GM23338 (cell line): ENCODE results near the gene GJE1. TPM values are rescaled to one million over a fixed set of nuclear protein-coding genes. Genes with fewer than 3 reads are reported as not detected.

Experiments
- ATAC-seq: fragments of 200-7000 bp; cut with Tn5 transposase; 3 replicates; pipeline ENCODE4 v1.9.1; 2020
- DNase-seq: peaks from one replicate; pipeline ENCODE4 v3.0.0-alpha.2; 2015; ENCODE audit warnings: low spot score
- H2AFZ ChIP-seq: fragments of 200-600 bp; sonication (generic); 2 replicates; pipeline ENCODE4 v1.8.0; 2016; ENCODE audit warnings: antibody characterized with exemption, mild to moderate bottlenecking, moderate library complexity
- H3F3A ChIP-seq: fragments of 200-600 bp; sonication (generic); replicated peaks from 2 replicates; pipeline ENCODE4 v1.8.0; 2017; ENCODE audit warnings: antibody characterized with exemption, mixed run types, low read depth
- H3K27ac ChIP-seq: fragments of 200-600 bp; sonication (generic); 2 replicates; pipeline ENCODE4 v1.6.1; 2016; ENCODE audit warnings: low read depth
- H3K27me3 ChIP-seq: fragments of 200-600 bp; sonication (generic); 2 replicates; pipeline ENCODE4 v1.8.0; 2016; ENCODE audit warnings: mild to moderate bottlenecking, mixed run types, moderate library complexity; ENCODE audit not compliant: insufficient read depth
- H3K36me3 ChIP-seq: fragments of 200-600 bp; sonication (generic); 2 replicates; pipeline ENCODE4 v1.8.0; 2016; ENCODE audit warnings: mild to moderate bottlenecking; ENCODE audit not compliant: insufficient read depth
- H3K4me1 ChIP-seq: fragments of 200-600 bp; sonication (generic); 2 replicates; pipeline ENCODE4 v1.8.0; 2016; ENCODE audit warnings: mild to moderate bottlenecking, moderate library complexity; ENCODE audit not compliant: insufficient read depth
- H3K4me2 ChIP-seq: fragments of 200-600 bp; sonication (generic); 2 replicates; pipeline ENCODE4 v1.7.1; 2017; ENCODE audit warnings: mixed run types
- H3K4me3 ChIP-seq: fragments of 200-600 bp; sonication (generic); 2 replicates; pipeline ENCODE4 v1.6.1; 2016; ENCODE audit warnings: mixed run types
- H3K79me2 ChIP-seq: fragments of 200-600 bp; sonication (generic); replicated peaks from 2 replicates; pipeline ENCODE4 v1.8.0; 2017; ENCODE audit warnings: mild to moderate bottlenecking; ENCODE audit not compliant: insufficient read depth
- H3K9me2 ChIP-seq: fragments of 200-600 bp; sonication (generic); 2 replicates; pipeline ENCODE4 v1.8.0; 2017; ENCODE audit not compliant: insufficient read depth
- H4K20me1 ChIP-seq: fragments of 200-600 bp; sonication (generic); replicated peaks from 2 replicates; pipeline ENCODE4 v1.8.0; 2017; ENCODE audit warnings: mild to moderate bottlenecking; ENCODE audit not compliant: insufficient read depth
- H3K27ac Mint-ChIP-seq: 2 replicates; pipeline ENCODE4 v1.8.0; 2020; ENCODE audit warnings: inconsistent platforms, mild to moderate bottlenecking, moderate library complexity, mixed read lengths
- H3K27me3 Mint-ChIP-seq: 3 replicates; pipeline ENCODE4 v1.8.0; 2022; ENCODE audit warnings: low read depth, mild to moderate bottlenecking, moderate library complexity, mixed read lengths, inconsistent platforms; ENCODE audit not compliant: insufficient read depth, poor library complexity
- H3K36me3 Mint-ChIP-seq: 3 replicates; pipeline ENCODE4 v1.8.0; 2021; ENCODE audit warnings: low read depth, mild to moderate bottlenecking, inconsistent platforms, moderate library complexity, mixed read lengths
- H3K4me1 Mint-ChIP-seq: 3 replicates; pipeline ENCODE4 v1.8.0; 2020; ENCODE audit warnings: mild to moderate bottlenecking, inconsistent platforms, mixed read lengths
- H3K4me3 Mint-ChIP-seq: 3 replicates; pipeline ENCODE4 v1.8.0; 2021; ENCODE audit warnings: moderate library complexity, mild to moderate bottlenecking, inconsistent platforms, mixed read lengths
- H3K9me3 Mint-ChIP-seq: 3 replicates; pipeline ENCODE4 v1.8.0; 2020; ENCODE audit warnings: moderate library complexity, mild to moderate bottlenecking, inconsistent platforms, mixed read lengths
- CREB1 ChIP-seq: fragments of 250-450 bp; sonication (Bioruptor Pico); IDR thresholded peaks from 2 replicates; pipeline ENCODE4 v1.5.0; 2020; ENCODE audit warnings: low read depth, mild to moderate bottlenecking, moderate library complexity
- CTCF ChIP-seq, 2 experiments: fragments of 200-600 bp in 1 of 2; sonication (generic) in 1 of 2; conservative IDR thresholded peaks; 2 replicates each; pipeline versions ENCODE4 v1.5.1 to v1.6.1; 2016 to 2017; ENCODE audit warnings: antibody characterized with exemption in 2 of 2, low read depth in 2 of 2, mild to moderate bottlenecking in 2 of 2, moderate library complexity in 1 of 2
- EZH2 ChIP-seq: fragments of 200-600 bp; sonication (generic); IDR thresholded peaks from one replicate; pipeline ENCODE4 v1.8.0; 2017; ENCODE audit warnings: antibody characterized with exemption, mild to moderate bottlenecking, low read depth; ENCODE audit not compliant: unreplicated experiment
- EZH2phosphoT487 ChIP-seq: fragments of 200-600 bp; sonication (generic); IDR thresholded peaks from one replicate; pipeline ENCODE4 v1.8.1; 2018; ENCODE audit warnings: antibody characterized with exemption; ENCODE audit not compliant: unreplicated experiment
- JUNB ChIP-seq: IDR thresholded peaks from one replicate; pipeline ENCODE4 v1.6.1; 2016; ENCODE audit warnings: antibody characterized with exemption; ENCODE audit not compliant: unreplicated experiment
- NANOG ChIP-seq: IDR thresholded peaks from 2 replicates; pipeline ENCODE4 v1.6.1; 2016; ENCODE audit warnings: antibody characterized with exemption, borderline replicate concordance
- POLR2AphosphoS5 ChIP-seq: IDR thresholded peaks from 2 replicates; pipeline ENCODE4 v1.6.1; 2016; ENCODE audit warnings: antibody characterized with exemption, low read depth
- REST ChIP-seq: IDR thresholded peaks from one replicate; pipeline ENCODE4 v1.6.1; 2018; ENCODE audit warnings: antibody characterized with exemption; ENCODE audit not compliant: unreplicated experiment
- STAT1 ChIP-seq: IDR thresholded peaks from one replicate; pipeline ENCODE4 v1.6.1; 2016; ENCODE audit warnings: antibody characterized with exemption; ENCODE audit not compliant: unreplicated experiment
- ZNF114 ChIP-seq: fragments of 250-450 bp; sonication (Bioruptor Pico); IDR thresholded peaks from 2 replicates; pipeline ENCODE4 v1.5.0; 2020; ENCODE audit warnings: mild to moderate bottlenecking, moderate library complexity
- ZNF331 ChIP-seq: fragments of 250-450 bp; sonication (Bioruptor Pico); IDR thresholded peaks from 2 replicates; pipeline ENCODE4 v1.5.0; 2020; ENCODE audit warnings: low read depth, mild to moderate bottlenecking, moderate library complexity
- ZNF462 ChIP-seq: fragments of 250-450 bp; sonication (Bioruptor Pico); IDR thresholded peaks from 2 replicates; pipeline ENCODE4 v1.5.0; 2020; ENCODE audit warnings: mild to moderate bottlenecking, moderate library complexity
- polyA plus RNA-seq: library from polyadenylated mRNA; unstranded; fragments of >200 nt; fragmentation: Nextera tagmentation; extraction: Ambion mirVana; gene quantifications from 2 replicates; pipeline ENCODE4 v1.2.1, GENCODE V29; 2016
- total RNA-seq: library from RNA; depleted of rRNA; stranded (reverse); fragments of >200 nt; shearing (Covaris generic); gene quantifications from 2 replicates; pipeline ENCODE4 v1.2.3, GENCODE V29; 2014

The GJE1 gene
- total and polyA plus RNA-seq, 2 experiments from 2014 or later: not detected

- Histone ChIP-seq H3K9me2 (no peaks in the 10 kb centered on the region), H4K20me1 (no peaks in the 10 kb centered on the region), H3K4me3 (no peak overlapping the region), H3F3A (no peaks in the 10 kb centered on the region), H3K4me1 (no peaks in the 10 kb centered on the region), H3K27ac (no peak overlapping the region), H3K27me3 (no peaks in the 10 kb centered on the region), H3K79me2 (no peaks in the 10 kb centered on the region), H3K4me2 (no peak overlapping the region), H2AFZ (no peak overlapping the region), H3K36me3 (no peaks in the 10 kb centered on the region)
- peaks cover 1% of the 10 kb centered on the region for H3K27me3 Mint-ChIP-seq
- H3K4me1 Mint-ChIP-seq: peaks cover 4% of the 10 kb centered on the region; the same call in 2 of the 3 replicates
- H3K27ac Mint-ChIP-seq: no peak overlapping the region
- no peak overlapping the region for H3K4me3 Mint-ChIP-seq
- H3K9me3 Mint-ChIP-seq: no peaks in the 10 kb centered on the region
- no peaks in the 10 kb centered on the region for H3K36me3 Mint-ChIP-seq
- DNase-seq (no peak), ATAC-seq (no peak)
- TF ChIP-seq STAT1: no peak
Measured at GRCh38 chr6:142117366-142117765, 15.4 kb upstream of the GJE1 start.

- no peaks in the 10 kb centered on the region for H3K27me3 ChIP-seq
- no peak overlapping the region; the same call in 1 of the 2 replicates for H2AFZ ChIP-seq
- no peaks in the 10 kb centered on the region for H3K4me1 ChIP-seq
- H4K20me1 ChIP-seq: no peaks in the 10 kb centered on the region
- no peak overlapping the region for H3K4me3 ChIP-seq
- Mint-ChIP-seq H3K9me3 (no peaks in the 10 kb centered on the region), H3K4me1 (peaks cover 4% of the 10 kb centered on the region; the same call in 2 of the 3 replicates), H3K27ac (no peak overlapping the region), H3K36me3 (no peaks in the 10 kb centered on the region), H3K4me3 (no peak overlapping the region), H3K27me3 (peaks cover 1% of the 10 kb centered on the region)
- H3F3A ChIP-seq: no peaks in the 10 kb centered on the region
- H3K4me2 ChIP-seq: no peak overlapping the region
- no peak for DNase-seq
- no peak for ATAC-seq
- no peaks in the 10 kb centered on the region for H3K36me3 ChIP-seq
- no peaks in the 10 kb centered on the region for H3K9me2 ChIP-seq
- H3K79me2 ChIP-seq: no peaks in the 10 kb centered on the region
- H3K27ac ChIP-seq: no peak overlapping the region
- TF ChIP-seq NANOG (no peak), EZH2 (no peak), JUNB (no peak), POLR2AphosphoS5 (no peak), REST (no peak), ZNF114 (CRISPR knock-in tag) (no peak), CREB1 (CRISPR knock-in tag) (no peak), CTCF (conservative IDR thresholded peaks at IDR 0.05; ENCODE audit: low read depth in 2 of 2) (no peak), ZNF331 (no peak), STAT1 (no peak), EZH2phosphoT487 (no peak), ZNF462 (no peak)
Measured at GRCh38 chr6:142118328-142118727, 14.4 kb upstream of the GJE1 start.
